Endothelial cell of umbilical vein (primary cell): Measurements from ENCODE around the gene TMEM140. TPM values are rescaled to one million over a fixed set of nuclear protein-coding genes. Genes with fewer than 3 reads are reported as not detected.
"Not testable (repeated sequence)": the region's sequence is repeated elsewhere in the genome, so short reads cannot be mapped to it uniquely, and the experiment has no call there.

Experiments used
- BruUV-seq: library from RNA; stranded (reverse); fragments of 400-500 nt; replicated peaks from 2 replicates; lab custom pipeline; 2021; lab: Mats Ljungman, UMichigan
- CTCF ChIA-PET: fragments of 300-600, 350-600 bp; sonication (Branson Sonifier 250); formaldehyde crosslinking; loops from one replicate; lab custom pipeline; 2021; ENCODE audit warnings: antibody characterized with exemption, inconsistent platforms; lab: Charles Lee
- POLR2A ChIA-PET: fragments of 300-600, 350-600 bp; sonication (Branson Sonifier 250); formaldehyde crosslinking; loops from one replicate; lab custom pipeline; 2021; ENCODE audit warnings: antibody characterized with exemption, inconsistent platforms; lab: Charles Lee
- DNase-seq: peaks from one replicate; pipeline ENCODE4 v3.0.0-alpha.2; 2011; ENCODE audit warnings: low read depth, low spot score
- FAIRE-seq: peaks from 2 replicates; lab custom pipeline; 2011; peaks lifted over from hg19 to GRCh38; lab: Jason Lieb, UNC
- H2AFZ ChIP-seq: 2 replicates; pipeline ENCODE4 v1.6.0; 2012; ENCODE audit warnings: low read depth, low read length, control low read depth, inconsistent platforms
- H3K27ac ChIP-seq: 2 replicates; pipeline ENCODE4 v1.5.1; 2011; ENCODE audit warnings: low read depth, mild to moderate bottlenecking, control low read depth, low read length, moderate library complexity; ENCODE audit not compliant: insufficient read depth
- H3K27me3 ChIP-seq, 2 experiments: 2 replicates each; pipeline versions ENCODE4 v1.6.0 to v1.6.1; 2011; ENCODE audit warnings: low read length in 2 of 2, mixed read lengths in 1 of 2; ENCODE audit not compliant: control insufficient read depth in 2 of 2, insufficient read depth in 2 of 2
- H3K36me3 ChIP-seq, 2 experiments: 2 replicates in 1 of 2; 3 replicates in 1 of 2; pipeline ENCODE4 v1.5.1; 2011; ENCODE audit warnings: low read length in 2 of 2, mild to moderate bottlenecking in 1 of 2, moderate library complexity in 1 of 2; ENCODE audit not compliant: control insufficient read depth in 2 of 2, insufficient read depth in 2 of 2; ENCODE audit errors: extremely low read depth in 1 of 2
- H3K4me1 ChIP-seq: 3 replicates; pipeline ENCODE4 v1.5.1; 2011; ENCODE audit warnings: mild to moderate bottlenecking, low read length; ENCODE audit not compliant: control insufficient read depth, insufficient read depth; ENCODE audit errors: extremely low read depth
- H3K4me2 ChIP-seq: 2 replicates; pipeline ENCODE4 v1.6.1; 2011; ENCODE audit warnings: low read length, control low read depth, mixed read lengths; ENCODE audit not compliant: insufficient read depth
- H3K4me3 ChIP-seq, 3 experiments: fragments of 200-600 bp in 1 of 3; sonication (generic), shearing (Covaris generic) in 1 of 3; replicated peaks in 1 of 3; 2 replicates each; pipeline ENCODE4 v1.5.1; 2011 to 2016; ENCODE audit warnings: control low read depth in 3 of 3, low read length in 3 of 3, mild to moderate bottlenecking in 2 of 3, inconsistent platforms in 1 of 3, low read depth in 1 of 3, moderate library complexity in 1 of 3; ENCODE audit not compliant: insufficient read depth in 1 of 3
- H3K79me2 ChIP-seq: 2 replicates; pipeline ENCODE4 v1.6.0; 2012; ENCODE audit warnings: low read length, inconsistent platforms; ENCODE audit not compliant: control insufficient read depth, insufficient read depth
- H3K9ac ChIP-seq: replicated peaks from 2 replicates; pipeline ENCODE3; 2011; ENCODE audit warnings: low read length, control low read depth; ENCODE audit not compliant: insufficient read depth; ENCODE audit errors: extremely low read depth
- H3K9me1 ChIP-seq: replicated peaks from 3 replicates; pipeline ENCODE4 v1.6.0; 2011; ENCODE audit warnings: mild to moderate bottlenecking, low read length; ENCODE audit not compliant: control insufficient read depth, insufficient read depth; ENCODE audit errors: extremely low read depth
- H3K9me3 ChIP-seq: replicated peaks from 2 replicates; pipeline ENCODE4 v1.5.1; 2012; ENCODE audit warnings: low read length, inconsistent platforms; ENCODE audit not compliant: control insufficient read depth, insufficient read depth
- H4K20me1 ChIP-seq: replicated peaks from 2 replicates; pipeline ENCODE3; 2011; ENCODE audit warnings: mild to moderate bottlenecking, low read length; ENCODE audit not compliant: control insufficient read depth, insufficient read depth; ENCODE audit errors: extremely low read depth
- CTCF ChIP-seq, 2 donors: IDR thresholded peaks; 1 replicate in 1 of 2; 2 replicates in 1 of 2; pipeline ENCODE4 v1.5.1; 2011; ENCODE audit warnings: low read length in 2 of 2, mild to moderate bottlenecking in 2 of 2, moderate library complexity in 2 of 2, control low read depth in 1 of 2, inconsistent platforms in 1 of 2, low read depth in 1 of 2; ENCODE audit not compliant: insufficient read depth in 1 of 2; ENCODE audit errors: extremely low read depth in 1 of 2
- EZH2 ChIP-seq: IDR thresholded peaks from 2 replicates; pipeline ENCODE4 v1.6.1; 2012; ENCODE audit warnings: borderline replicate concordance, low read depth, mild to moderate bottlenecking, moderate library complexity, low read length, inconsistent platforms; ENCODE audit not compliant: severe bottlenecking
- FOS ChIP-seq: IDR thresholded peaks from 2 replicates; pipeline ENCODE4 v1.6.1; 2011; ENCODE audit warnings: mild to moderate bottlenecking, low read length, moderate library complexity, borderline replicate concordance; ENCODE audit not compliant: insufficient read depth
- GATA2 ChIP-seq: IDR thresholded peaks from 2 replicates; pipeline ENCODE4 v1.7.0; 2011; ENCODE audit warnings: low read depth, mild to moderate bottlenecking, moderate library complexity, mixed read lengths, low read length; ENCODE audit not compliant: insufficient read length, insufficient read depth
- JUN ChIP-seq: IDR thresholded peaks from 2 replicates; pipeline ENCODE4 v1.6.1; 2011; ENCODE audit warnings: borderline replicate concordance, low read depth; ENCODE audit not compliant: insufficient read length, insufficient read depth
- MAX ChIP-seq: IDR thresholded peaks from 2 replicates; pipeline ENCODE4 v1.6.1; 2011; ENCODE audit not compliant: insufficient read depth, insufficient read length
- MYC ChIP-seq: IDR thresholded peaks from one replicate; pipeline ENCODE4 v1.6.1; 2011; ENCODE audit warnings: mild to moderate bottlenecking, low read depth, low read length
- POLR2A ChIP-seq: IDR thresholded peaks from 2 replicates; pipeline ENCODE4 v1.6.1; 2012; ENCODE audit warnings: low read depth, mild to moderate bottlenecking, control low read depth, low read length
- POLR2AphosphoS5 ChIP-seq: IDR thresholded peaks from 2 replicates; pipeline ENCODE4 v1.6.1; 2012; ENCODE audit warnings: low read depth, mild to moderate bottlenecking, control low read depth, low read length, moderate library complexity; ENCODE audit not compliant: insufficient read depth
- dilution Hi-C: fragments of 300-500 bp; cut with MboI; formaldehyde crosslinking; loops from one replicate; pipeline ENCODE4 v1.15.0; 2019; ENCODE audit warnings: low sequenced_read_pairs; ENCODE audit not compliant: extremely low pct_ligation_motif_present
- intact Hi-C: fragments of 100-400 bp; cut with micrococcal nuclease; formaldehyde crosslinking; loops from one replicate; pipeline ENCODE4 v1.10.0; 2022
- polyA plus RNA-seq, 4 experiments: library from polyadenylated mRNA; depleted of rRNA in 3 of 4; stranded (reverse) in 3 of 4; unstranded in 1 of 4; fragments of >200 nt; gene quantifications; 2 replicates each; pipeline versions ENCODE4 v1.2.1 to v1.2.3, GENCODE V29; 2011 to 2012; ENCODE audit warnings: missing spikeins in 1 of 4
- total RNA-seq: library from RNA; stranded (reverse); gene quantifications from 2 replicates; pipeline ENCODE4 v1.2.3, GENCODE V29; 2021

Gene TMEM140
- total and polyA plus RNA-seq, 2 donors (not counting 3 experiments of a cell fraction or from before 2014, with no cell fraction given) = 17.9 to 26.5 TPM

GRCh38 chr7:135211179-135211945, 63.5 kb downstream of the TMEM140 start, which contains the start of gene WDR91:
TSS of gene WDR91 (minus strand) at chr7:135211526. CDS start at chr7:135211502, 24 bp downstream.
- FAIRE-seq (peak; percentile 80), DNase-seq (peak; percentile 97)
- Histone ChIP-seq H3K79me2 (no peaks in the 10 kb centered on the region), H3K9me3 (no peaks in the 10 kb centered on the region), H3K27ac (peak within 1 kb of the TSS; percentile 93), H2AFZ (peak within 1 kb of the TSS; percentile 100), H3K4me3 (peak within 1 kb of the TSS; percentile 86 to 94 (median 91)), H4K20me1 (no peaks in the 10 kb centered on the region), H3K36me3 (no peaks in the 10 kb centered on the region), H3K27me3 (no peaks in the 10 kb centered on the region), H3K4me1 (peaks cover 8% of the 10 kb centered on the region), H3K9me1 (no peaks in the 10 kb centered on the region), H3K4me2 (peak within 1 kb of the TSS; percentile 100), H3K9ac (peak within 1 kb of the TSS; percentile 93)
- CTCF ChIA-PET = interaction anchor here (1.0 to 2.8 kb wide), 5 partner anchors 10 to 63 kb away, joined by 3 to 8 read pairs (median 4); partner anchors contain the start of gene CYREN
- intact Hi-C loops = loop anchor here (1.0 to 5.0 kb wide), 5 partner anchors 41 to 346 kb away; partner anchors contain the start of genes AGBL3, CNOT4, CYREN and NUP205
- dilution Hi-C loops = no loop called here
- peak; percentile 77 for TF ChIP-seq POLR2A
- TF ChIP-seq GATA2 = no peak
- TF ChIP-seq MAX = no peak
- TF ChIP-seq FOS = no peak
- TF ChIP-seq JUN = no peak
- TF ChIP-seq CTCF (IDR thresholded peaks at IDR 0.05; ENCODE audit: extremely low read depth in 1 of 2, insufficient read depth in 1 of 2, low read depth in 1 of 2, low read length in 2 of 2) = no peak
- no peak for TF ChIP-seq EZH2
- TF ChIP-seq MYC = no peak
- peak; percentile 70 for TF ChIP-seq POLR2AphosphoS5
- POLR2A ChIA-PET = no interaction called here
- no TSS peak for BruUV-seq

- H3K36me3 ChIP-seq, H3K27me3 ChIP-seq, H4K20me1 ChIP-seq, H3K4me1 ChIP-seq, H3K9me3 ChIP-seq, FAIRE-seq, H3K79me2 ChIP-seq, dilution Hi-C loops, POLR2A ChIA-PET, H3K9me1 ChIP-seq, DNase-seq: not testable (repeated sequence)
- BruUV-seq = TSS peak; percentile 67
- H3K27ac ChIP-seq = peak overlapping the region; percentile 93
- intact Hi-C loops = loop anchor here (1.0 to 5.0 kb wide), 5 partner anchors 42 to 345 kb away; partner anchors contain the start of genes AGBL3, CNOT4, CYREN and NUP205
- H3K9ac ChIP-seq = peak overlapping the region; percentile 93
- CTCF ChIA-PET = interaction anchor here (1.7 to 2.8 kb wide), 2 partner anchors 23 to 62 kb away, joined by 4 to 7 read pairs; no protein-coding TSS in a partner anchor
- peak overlapping the region; percentile 86 to 94 (median 91) for H3K4me3 ChIP-seq
- H3K4me2 ChIP-seq = peak overlapping the region; percentile 100
- H2AFZ ChIP-seq = peak overlapping the region; percentile 100
These were observed 64.2 kb downstream of the TMEM140 start for GRCh38 chr7:135211946-135212685.
